ENCODE results near the gene DSTN.

DSTN gene

DNA sequence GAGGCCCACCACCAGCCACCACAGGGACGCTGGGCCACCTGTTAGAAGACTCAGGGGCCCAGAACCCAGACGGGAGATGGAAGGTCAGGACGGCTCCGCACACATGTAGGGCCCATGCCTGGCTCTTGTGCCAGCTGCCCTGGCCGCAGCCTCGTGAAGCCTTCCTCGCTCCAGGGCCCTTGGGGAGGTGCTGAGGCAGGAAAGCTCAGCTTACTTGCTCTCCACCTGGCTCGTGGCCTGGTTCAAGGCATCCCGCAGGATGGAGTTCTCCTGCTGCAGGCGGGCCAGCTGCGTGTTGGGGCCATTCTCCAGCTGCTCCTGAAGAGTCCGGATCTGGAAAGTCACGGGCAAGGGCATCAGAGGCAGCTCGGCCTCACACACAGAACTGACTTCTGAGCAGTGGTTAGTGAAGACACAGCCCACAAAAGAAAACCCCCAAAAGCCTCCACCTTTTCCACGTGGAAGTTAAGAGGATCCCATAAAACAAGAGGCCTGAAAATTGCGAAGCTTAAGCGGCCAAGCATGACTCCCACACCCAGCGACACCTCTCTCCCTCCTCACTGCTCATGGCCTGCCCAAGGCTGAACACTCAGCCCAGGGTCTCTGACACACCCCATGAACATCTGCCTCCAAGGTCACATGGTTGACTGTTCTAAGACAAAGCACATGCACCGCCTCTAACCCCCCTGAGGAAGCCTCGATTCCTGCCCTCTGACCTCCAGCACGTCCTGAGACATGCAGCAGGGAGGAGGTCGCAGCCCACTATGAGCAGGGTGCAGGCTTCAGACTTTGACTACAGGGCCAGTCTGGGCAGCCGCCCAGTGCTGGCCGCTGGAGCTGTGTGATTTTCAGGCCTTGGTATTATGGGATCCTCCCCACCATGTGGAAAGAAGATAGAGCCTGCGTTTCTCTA is 65.7 kb downstream of the DSTN start:
- peaks cover 44% of the 10 kb centered on the region for H3K36me3 ChIP-seq (ENCODE audit: control insufficient read depth, insufficient read depth, low read length)
- no peak for DNase-seq
- no peaks in the 10 kb centered on the region for H3K9me3 ChIP-seq (ENCODE audit: control insufficient read depth, low read length)
- H3K27ac ChIP-seq (ENCODE audit: insufficient read depth, low read length, poor library complexity, severe bottlenecking): no peak overlapping the region
- no peak overlapping the region for H3K4me3 ChIP-seq (ENCODE audit: insufficient read depth, low read depth, low read length, poor library complexity, severe bottlenecking)
- H3K27me3 ChIP-seq (replicated peaks; ENCODE audit: control insufficient read depth, insufficient read depth, low read length, poor library complexity, severe bottlenecking): no peaks in the 10 kb centered on the region
- no peaks in the 10 kb centered on the region for H3K4me1 ChIP-seq (ENCODE audit: control insufficient read depth, insufficient read depth, low read length, poor library complexity, severe bottlenecking)

DNA sequence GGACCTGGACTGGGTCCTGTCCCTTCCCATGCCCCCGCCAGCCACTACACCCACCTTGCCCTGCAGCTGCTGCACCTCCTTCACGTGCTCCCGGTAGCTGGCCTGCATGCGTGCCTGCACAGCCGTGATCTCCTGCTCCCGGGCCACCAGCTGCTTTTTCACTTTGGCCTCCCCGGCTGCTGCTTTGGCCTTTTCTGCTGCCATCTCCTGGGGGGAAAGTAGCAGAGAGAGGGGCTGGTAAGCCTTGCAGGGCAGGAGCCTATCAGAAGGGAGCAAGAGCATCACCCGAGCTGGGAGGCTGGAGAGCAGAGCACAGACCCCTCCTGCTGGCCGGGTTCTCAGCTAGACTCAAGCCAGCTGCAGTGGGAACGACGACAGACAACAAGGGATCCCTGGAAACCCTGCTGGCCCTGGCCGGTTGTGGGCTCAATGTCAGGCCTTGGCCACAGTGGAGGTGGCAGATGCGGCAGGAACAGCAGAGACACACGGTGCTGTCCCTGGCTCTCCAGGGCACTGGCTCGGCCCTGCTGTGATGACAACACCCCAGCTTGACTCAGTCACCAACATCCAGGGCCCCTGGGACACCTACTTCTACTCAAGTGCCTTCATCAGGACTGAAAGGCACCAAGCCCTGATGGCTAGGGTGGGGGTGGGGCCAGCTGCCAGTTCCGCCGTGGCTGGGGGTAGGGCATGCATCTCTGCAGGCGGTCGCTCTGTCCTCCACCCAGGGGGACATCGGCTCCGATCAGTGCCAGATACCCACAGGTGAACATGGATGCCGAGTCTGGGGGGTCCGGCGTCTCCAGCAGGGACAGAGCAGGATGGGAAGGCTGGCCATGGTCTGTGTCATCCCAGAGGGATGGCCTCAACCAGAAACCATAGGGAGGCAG is 66.9 kb downstream of the DSTN start:
- Histone ChIP-seq H3K4me1 (ENCODE audit: control insufficient read depth, insufficient read depth, low read length, poor library complexity, severe bottlenecking) (no peaks in the 10 kb centered on the region), H3K4me3 (ENCODE audit: insufficient read depth, low read depth, low read length, poor library complexity, severe bottlenecking) (no peak overlapping the region), H3K27ac (ENCODE audit: insufficient read depth, low read length, poor library complexity, severe bottlenecking) (no peak overlapping the region), H3K27me3 (replicated peaks; ENCODE audit: control insufficient read depth, insufficient read depth, low read length, poor library complexity, severe bottlenecking) (no peaks in the 10 kb centered on the region), H3K36me3 (ENCODE audit: control insufficient read depth, insufficient read depth, low read length) (peaks cover 55% of the 10 kb centered on the region), H3K9me3 (ENCODE audit: control insufficient read depth, low read length) (no peaks in the 10 kb centered on the region)
- no peak for DNase-seq

DNA sequence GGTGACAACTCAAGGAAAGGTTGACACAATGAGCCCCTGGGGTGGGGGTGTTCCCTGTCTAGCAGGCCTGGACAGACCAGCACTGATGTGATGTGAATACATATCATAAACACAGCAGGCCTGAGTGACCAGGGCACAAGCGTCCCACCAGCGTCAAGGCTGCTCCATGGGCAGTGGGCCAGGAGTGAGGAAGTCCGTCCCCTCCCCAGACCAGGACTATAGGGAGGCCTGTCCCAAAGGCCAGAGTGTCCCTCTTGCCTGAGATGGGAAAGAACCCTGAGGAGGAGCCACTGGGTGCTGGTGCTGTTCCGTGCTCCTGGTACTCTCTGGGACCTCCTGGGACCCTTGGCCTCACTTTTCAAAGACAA is 67.5 kb downstream of the DSTN start:
- Histone ChIP-seq H3K4me1 (ENCODE audit: control insufficient read depth, insufficient read depth, low read length, poor library complexity, severe bottlenecking) (no peaks in the 10 kb centered on the region), H3K27ac (ENCODE audit: insufficient read depth, low read length, poor library complexity, severe bottlenecking) (no peak overlapping the region), H3K36me3 (ENCODE audit: control insufficient read depth, insufficient read depth, low read length) (peaks cover 51% of the 10 kb centered on the region), H3K27me3 (replicated peaks; ENCODE audit: control insufficient read depth, insufficient read depth, low read length, poor library complexity, severe bottlenecking) (no peaks in the 10 kb centered on the region), H3K4me3 (ENCODE audit: insufficient read depth, low read depth, low read length, poor library complexity, severe bottlenecking) (no peak overlapping the region), H3K9me3 (ENCODE audit: control insufficient read depth, low read length) (no peaks in the 10 kb centered on the region)
- no peak for DNase-seq

DNA sequence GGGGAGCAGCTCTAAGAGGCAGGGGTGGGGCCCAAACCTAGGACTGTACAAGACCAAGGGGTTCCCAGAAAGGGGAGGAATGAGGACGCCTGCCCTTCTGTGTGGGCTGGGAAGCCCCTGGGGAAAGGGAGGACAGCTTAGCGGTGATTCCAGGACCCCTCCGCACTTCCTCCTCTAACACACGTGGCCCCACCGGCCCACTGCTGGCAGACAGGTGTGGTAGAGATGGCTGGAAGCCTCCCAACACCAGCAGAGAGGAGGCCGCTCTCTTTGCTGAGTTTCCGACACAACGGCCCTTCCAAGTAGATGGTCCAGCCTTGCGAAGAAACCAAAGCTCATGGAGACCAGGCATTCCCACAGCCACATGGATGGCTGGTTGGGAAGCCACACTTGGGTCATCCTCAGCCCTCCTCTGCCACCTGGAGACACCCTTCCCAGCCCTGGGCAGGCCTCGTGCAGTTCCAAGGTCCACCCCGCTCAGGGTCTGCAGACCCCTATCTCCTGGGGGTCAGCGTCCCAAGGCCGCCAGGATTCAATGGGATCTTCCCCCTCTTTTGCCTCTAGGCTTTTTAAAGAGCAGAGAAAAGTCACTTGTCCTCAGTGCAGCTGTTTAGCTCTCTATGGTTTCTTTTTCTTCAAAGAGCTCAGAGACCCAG is 68.2 kb downstream of the DSTN start:
- no peak for DNase-seq
- H3K4me3 ChIP-seq (ENCODE audit: insufficient read depth, low read depth, low read length, poor library complexity, severe bottlenecking): no peak overlapping the region
- H3K4me1 ChIP-seq (ENCODE audit: control insufficient read depth, insufficient read depth, low read length, poor library complexity, severe bottlenecking): no peaks in the 10 kb centered on the region
- H3K27ac ChIP-seq (ENCODE audit: insufficient read depth, low read length, poor library complexity, severe bottlenecking): no peak overlapping the region
- peaks cover 49% of the 10 kb centered on the region for H3K36me3 ChIP-seq (ENCODE audit: control insufficient read depth, insufficient read depth, low read length)
- H3K27me3 ChIP-seq (replicated peaks; ENCODE audit: control insufficient read depth, insufficient read depth, low read length, poor library complexity, severe bottlenecking): no peaks in the 10 kb centered on the region
- H3K9me3 ChIP-seq (ENCODE audit: control insufficient read depth, low read length): no peaks in the 10 kb centered on the region

DNA sequence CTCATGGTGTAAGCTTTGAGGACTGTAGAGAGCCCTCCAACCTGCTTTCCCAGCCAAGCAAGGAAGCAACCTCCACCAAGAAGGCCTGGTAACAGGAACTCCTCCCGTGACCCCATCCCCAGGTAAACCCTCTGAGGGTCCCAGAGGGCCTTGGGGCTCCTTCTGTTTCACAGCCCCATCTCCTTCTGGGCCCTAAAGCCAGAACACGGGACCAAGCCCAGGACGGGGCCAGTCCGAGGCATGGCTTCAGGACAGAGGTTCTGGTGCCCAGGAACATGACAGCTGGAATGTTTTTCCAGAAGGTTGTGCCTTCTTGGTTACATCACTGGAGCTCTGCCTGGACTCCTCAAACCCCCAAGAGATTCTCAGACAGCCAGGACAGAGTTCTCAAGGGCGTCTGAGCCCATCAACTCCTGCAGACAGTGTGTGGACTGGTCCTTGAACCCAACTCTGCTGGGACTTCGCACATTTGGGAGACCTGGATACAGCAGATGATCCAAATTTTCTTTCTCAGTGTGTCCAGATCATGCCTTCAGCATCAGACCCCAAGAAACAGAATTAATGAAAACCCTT is 69.0 kb downstream of the DSTN start:
- H3K36me3 ChIP-seq (ENCODE audit: control insufficient read depth, insufficient read depth, low read length): peaks cover 41% of the 10 kb centered on the region
- no peaks in the 10 kb centered on the region for H3K27me3 ChIP-seq (replicated peaks; ENCODE audit: control insufficient read depth, insufficient read depth, low read length, poor library complexity, severe bottlenecking)
- no peak for DNase-seq
- H3K9me3 ChIP-seq (ENCODE audit: control insufficient read depth, low read length): no peaks in the 10 kb centered on the region
- H3K4me1 ChIP-seq (ENCODE audit: control insufficient read depth, insufficient read depth, low read length, poor library complexity, severe bottlenecking): no peaks in the 10 kb centered on the region
- no peak overlapping the region for H3K4me3 ChIP-seq (ENCODE audit: insufficient read depth, low read depth, low read length, poor library complexity, severe bottlenecking)
- no peak overlapping the region for H3K27ac ChIP-seq (ENCODE audit: insufficient read depth, low read length, poor library complexity, severe bottlenecking)

DNA sequence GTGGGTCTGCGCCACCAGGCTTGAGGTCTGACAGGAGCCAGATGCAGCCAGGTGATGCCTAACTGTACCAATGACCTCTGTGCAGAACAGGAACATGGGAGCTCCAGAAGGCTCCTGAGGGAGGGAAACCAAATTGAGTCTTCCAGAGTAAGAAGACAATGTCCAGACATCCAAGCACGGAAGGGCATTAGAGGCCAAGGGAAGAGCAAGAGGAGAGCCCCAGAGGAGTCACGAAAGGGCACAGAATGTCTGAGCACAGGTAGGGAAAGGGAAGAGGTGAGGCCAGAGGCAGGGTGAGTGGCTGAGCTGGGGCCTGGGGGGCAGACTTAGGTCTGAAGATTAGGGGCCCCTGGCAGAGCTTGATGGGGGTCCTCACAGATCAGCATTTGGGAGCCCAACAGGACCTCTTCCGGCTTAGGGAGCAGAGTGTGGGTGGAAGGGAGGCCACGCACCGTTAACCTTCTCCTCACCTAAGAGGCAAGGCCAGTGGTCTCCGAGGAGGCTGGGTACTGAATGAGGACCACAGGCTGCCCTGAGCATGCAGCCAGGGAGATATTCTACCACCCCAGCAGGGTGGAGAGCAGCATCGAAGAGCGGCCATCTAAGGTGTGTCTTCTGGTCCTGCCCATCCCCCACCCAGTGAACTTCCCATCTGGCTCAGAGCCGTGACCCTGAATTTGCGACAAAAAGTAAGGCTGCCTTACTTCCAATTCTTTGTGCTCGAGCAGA is 70.4 kb downstream of the DSTN start:
- no peak overlapping the region for H3K27ac ChIP-seq (ENCODE audit: insufficient read depth, low read length, poor library complexity, severe bottlenecking)

DNA sequence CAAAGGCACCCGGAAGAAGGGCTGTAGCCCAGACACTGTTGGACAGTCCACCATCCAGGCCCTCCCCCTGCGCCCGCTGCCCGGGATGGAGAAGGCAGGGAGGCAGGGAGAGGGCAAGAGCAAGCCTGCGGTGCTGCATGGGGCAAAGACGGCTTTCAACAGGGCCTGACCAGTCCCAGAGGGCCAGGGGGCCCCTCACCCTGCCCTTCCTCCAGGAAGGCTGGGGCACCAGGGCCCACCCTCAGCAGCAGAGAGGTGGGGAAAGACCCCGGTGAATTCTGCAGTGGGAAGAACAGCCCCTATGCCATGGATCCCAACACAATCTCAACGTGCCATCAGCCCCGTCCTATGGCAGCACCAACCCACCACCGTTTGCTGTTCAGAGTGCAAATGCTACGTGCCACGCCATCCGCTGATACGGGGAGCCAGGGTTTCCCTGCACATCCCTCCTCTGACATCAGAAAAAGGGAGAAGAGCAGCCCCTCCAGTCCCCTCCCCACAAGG is 71.1 kb downstream of the DSTN start:
- DNase-seq: no peak
- H3K36me3 ChIP-seq (ENCODE audit: control insufficient read depth, insufficient read depth, low read length): peaks cover 27% of the 10 kb centered on the region
- H3K4me3 ChIP-seq (ENCODE audit: insufficient read depth, low read depth, low read length, poor library complexity, severe bottlenecking): no peak overlapping the region
- no peaks in the 10 kb centered on the region for H3K9me3 ChIP-seq (ENCODE audit: control insufficient read depth, low read length)
- no peaks in the 10 kb centered on the region for H3K4me1 ChIP-seq (ENCODE audit: control insufficient read depth, insufficient read depth, low read length, poor library complexity, severe bottlenecking)
- H3K27ac ChIP-seq (ENCODE audit: insufficient read depth, low read length, poor library complexity, severe bottlenecking): no peak overlapping the region
- no peaks in the 10 kb centered on the region for H3K27me3 ChIP-seq (replicated peaks; ENCODE audit: control insufficient read depth, insufficient read depth, low read length, poor library complexity, severe bottlenecking)

More for the DNA sequence above, 70.4 kb downstream of the DSTN start:
- Histone ChIP-seq H3K4me3 (ENCODE audit: insufficient read depth, low read depth, low read length, poor library complexity, severe bottlenecking) (no peak overlapping the region), H3K4me1 (ENCODE audit: control insufficient read depth, insufficient read depth, low read length, poor library complexity, severe bottlenecking) (no peaks in the 10 kb centered on the region), H3K36me3 (ENCODE audit: control insufficient read depth, insufficient read depth, low read length) (peaks cover 33% of the 10 kb centered on the region), H3K9me3 (ENCODE audit: control insufficient read depth, low read length) (no peaks in the 10 kb centered on the region), H3K27me3 (replicated peaks; ENCODE audit: control insufficient read depth, insufficient read depth, low read length, poor library complexity, severe bottlenecking) (no peaks in the 10 kb centered on the region)
- DNase-seq: no peak

DNA sequence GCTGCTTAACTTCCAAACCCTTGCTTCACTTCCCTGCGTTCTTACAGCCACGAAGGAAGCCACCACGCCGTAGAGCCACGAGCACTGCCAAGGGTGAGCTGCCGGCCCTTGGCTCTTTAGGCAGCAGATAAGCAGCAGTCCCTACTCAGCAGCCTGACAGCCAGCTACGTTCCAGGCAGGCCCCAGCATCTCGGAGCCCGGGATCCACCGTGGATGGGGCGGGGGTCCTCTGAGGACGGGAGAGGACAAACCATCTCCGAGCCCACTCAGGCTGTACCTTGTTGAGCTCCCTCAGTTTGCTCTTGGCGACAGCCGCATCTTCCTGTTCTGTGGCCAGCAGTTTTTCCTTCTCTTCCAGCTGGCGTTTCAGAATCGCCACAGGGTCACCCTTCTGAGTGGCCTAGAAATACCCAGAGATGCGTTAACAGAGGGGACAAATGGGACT is 71.7 kb downstream of the DSTN start:
- H3K27me3 ChIP-seq (replicated peaks; ENCODE audit: control insufficient read depth, insufficient read depth, low read length, poor library complexity, severe bottlenecking): no peaks in the 10 kb centered on the region
- H3K4me3 ChIP-seq (ENCODE audit: insufficient read depth, low read depth, low read length, poor library complexity, severe bottlenecking): no peak overlapping the region
- H3K36me3 ChIP-seq (ENCODE audit: control insufficient read depth, insufficient read depth, low read length): peaks cover 20% of the 10 kb centered on the region
- H3K27ac ChIP-seq (ENCODE audit: insufficient read depth, low read length, poor library complexity, severe bottlenecking): no peak overlapping the region
- no peak for DNase-seq
- no peaks in the 10 kb centered on the region for H3K9me3 ChIP-seq (ENCODE audit: control insufficient read depth, low read length)
- no peaks in the 10 kb centered on the region for H3K4me1 ChIP-seq (ENCODE audit: control insufficient read depth, insufficient read depth, low read length, poor library complexity, severe bottlenecking)

DNA sequence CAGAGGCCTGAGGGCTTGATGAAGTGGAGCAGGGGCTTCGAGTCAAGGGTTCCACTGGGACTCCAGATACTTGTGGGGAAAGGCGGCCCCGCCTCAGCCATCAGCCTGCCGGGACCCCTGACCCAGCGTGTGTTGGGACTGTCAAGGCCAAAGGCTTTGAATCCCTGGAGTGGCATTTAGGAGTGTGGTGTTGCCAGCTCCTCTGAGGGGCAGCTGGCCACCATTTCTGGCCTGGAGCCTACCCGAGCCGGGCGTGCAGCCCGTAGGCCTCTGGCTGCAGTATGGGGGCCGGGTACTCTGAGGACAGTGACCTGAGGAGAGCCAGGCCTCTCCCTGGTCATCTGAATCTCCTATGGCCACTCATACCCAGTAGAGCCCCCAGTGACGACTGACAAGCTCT is 72.1 kb downstream of the DSTN start:
- no peak for DNase-seq
- Histone ChIP-seq H3K4me1 (ENCODE audit: control insufficient read depth, insufficient read depth, low read length, poor library complexity, severe bottlenecking) (no peaks in the 10 kb centered on the region), H3K4me3 (ENCODE audit: insufficient read depth, low read depth, low read length, poor library complexity, severe bottlenecking) (no peak overlapping the region), H3K27ac (ENCODE audit: insufficient read depth, low read length, poor library complexity, severe bottlenecking) (no peak overlapping the region), H3K27me3 (replicated peaks; ENCODE audit: control insufficient read depth, insufficient read depth, low read length, poor library complexity, severe bottlenecking) (no peaks in the 10 kb centered on the region), H3K36me3 (ENCODE audit: control insufficient read depth, insufficient read depth, low read length) (peaks cover 20% of the 10 kb centered on the region), H3K9me3 (ENCODE audit: control insufficient read depth, low read length) (no peaks in the 10 kb centered on the region)

Measured in effector memory CD4-positive, alpha-beta T cell (primary cell).